Measurements from ENCODE around the gene C19orf73.

DNA sequence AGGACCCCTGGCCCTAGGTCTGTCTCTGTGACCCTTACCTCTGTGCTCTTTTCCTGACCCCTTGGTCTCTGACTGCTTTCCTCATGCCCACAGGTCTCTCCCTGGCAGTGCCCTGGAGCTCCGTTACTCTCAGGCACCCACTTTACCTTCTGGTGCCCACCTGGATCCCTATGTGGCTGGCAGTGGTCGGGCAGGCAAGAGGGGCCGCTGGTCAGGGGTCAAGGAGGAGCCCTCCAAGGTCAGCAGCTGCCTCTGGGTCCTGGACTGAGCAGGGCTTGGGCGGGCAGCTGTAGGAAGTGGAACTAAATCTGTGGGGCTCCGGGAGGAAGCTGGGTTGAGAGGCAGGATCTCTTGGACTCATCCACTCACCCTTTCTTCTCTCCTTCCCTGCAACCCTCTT, 16.7 kb upstream of the C19orf73 start:
- no peak for TF ChIP-seq CTCF (conservative IDR thresholded peaks at IDR 0.05)
- no peak for TF ChIP-seq EZH2 (IDR thresholded peaks at IDR 0.05; ENCODE audit: low read depth)
